Kidney epithelial cell (primary cell): ENCODE measurements around the gene FDXR. TPM values are rescaled to one million over a fixed set of nuclear protein-coding genes. Genes with fewer than 3 reads are reported as not detected.

ENCODE experiments used
- DNase-seq: peaks from one replicate; pipeline ENCODE4 v3.0.0-alpha.2; 2010; ENCODE audit warnings: low read depth
- H3K27me3 ChIP-seq: 2 replicates; pipeline ENCODE4 v1.6.0; 2011; ENCODE audit warnings: low read length; ENCODE audit not compliant: control insufficient read depth, insufficient read depth
- H3K36me3 ChIP-seq: 2 replicates; pipeline ENCODE4 v1.5.1; 2011; ENCODE audit warnings: low read length; ENCODE audit not compliant: control insufficient read depth, insufficient read depth
- H3K4me3 ChIP-seq: 2 replicates; pipeline ENCODE4 v1.5.1; 2011; ENCODE audit warnings: low read depth, mild to moderate bottlenecking, control low read depth, low read length
- CTCF ChIP-seq: IDR thresholded peaks from 2 replicates; pipeline ENCODE4 v1.5.1; 2011; ENCODE audit warnings: mild to moderate bottlenecking, moderate library complexity, low read length, control low read depth, inconsistent platforms; ENCODE audit not compliant: insufficient read depth, poor library complexity, severe bottlenecking
- total RNA-seq: library from RNA; depleted of rRNA; stranded (reverse); fragments of >200 nt; gene quantifications from 2 replicates; pipeline ENCODE4 v1.2.3, GENCODE V29; 2015

The FDXR gene
- total RNA-seq, 1 donor from 2014 or later = 34.0 TPM

DNA sequence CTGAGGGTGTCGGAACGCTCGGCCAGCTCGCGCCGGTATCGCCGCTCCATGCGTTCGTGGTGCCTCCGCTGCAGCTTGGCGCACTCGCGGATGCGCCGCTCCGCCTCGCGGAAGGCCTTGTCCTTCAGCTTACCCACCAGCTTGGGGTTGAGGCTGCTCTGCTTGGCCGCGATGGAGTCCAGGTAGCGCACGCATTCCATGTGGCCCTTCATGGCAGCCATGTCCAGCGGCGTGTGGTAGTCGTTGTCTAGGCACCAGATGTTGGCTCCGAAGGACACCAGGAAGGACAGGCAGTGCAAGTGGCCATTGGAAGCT is 47.5 kb upstream of the FDXR start:
- Histone ChIP-seq H3K4me3 (no peak overlapping the region), H3K36me3 (no peaks in the 10 kb centered on the region), H3K27me3 (peaks cover 62% of the 10 kb centered on the region)
- no peak for TF ChIP-seq CTCF
- no peak for DNase-seq

GRCh38 chr17:74919440-74920305 is 46.9 kb upstream of the FDXR start:
- TF ChIP-seq CTCF = peak; percentile 11

GRCh38 chr17:74918906-74919305 is 46.1 kb upstream of the FDXR start:
- H3K27me3 ChIP-seq = peaks cover 52% of the 10 kb centered on the region
- no peak for TF ChIP-seq CTCF
- no peak overlapping the region for H3K4me3 ChIP-seq
- H3K36me3 ChIP-seq = no peaks in the 10 kb centered on the region
- DNase-seq = no peak

More at GRCh38 chr17:74919440-74920305, 46.9 kb upstream of the FDXR start:
- no peak for DNase-seq
- Histone ChIP-seq H3K27me3 (peaks cover 59% of the 10 kb centered on the region), H3K4me3 (no peak overlapping the region), H3K36me3 (no peaks in the 10 kb centered on the region)

- no peak for DNase-seq
- Histone ChIP-seq H3K36me3 (no peaks in the 10 kb centered on the region), H3K4me3 (no peak overlapping the region), H3K27me3 (peaks cover 37% of the 10 kb centered on the region)
- TF ChIP-seq CTCF = no peak
These were observed 44.6 kb upstream of the FDXR start for GRCh38 chr17:74917430-74917829.

GRCh38 chr17:74916851-74917199 is 44.0 kb upstream of the FDXR start:
- no peak overlapping the region for H3K4me3 ChIP-seq
- H3K27me3 ChIP-seq = peaks cover 32% of the 10 kb centered on the region
- no peak for TF ChIP-seq CTCF
- DNase-seq = no peak
- no peaks in the 10 kb centered on the region for H3K36me3 ChIP-seq
